GM12875 (cell line): ENCODE measurements around the gene CFAP43.

Experiments used
- H3K4me3 ChIP-seq: one replicate; pipeline ENCODE4 v1.5.1; 2011; ENCODE audit warnings: low read depth, low read length, control low read depth
- CTCF ChIP-seq: IDR thresholded peaks from 2 replicates; pipeline ENCODE4 v1.5.1; 2011; ENCODE audit warnings: low read depth, mild to moderate bottlenecking, control low read depth, inconsistent platforms, low read length, moderate library complexity, borderline replicate concordance; ENCODE audit not compliant: insufficient read depth

CFAP43 gene

GRCh38 chr10:104230490-104230889, 1.7 kb downstream of the CFAP43 start:
- TF ChIP-seq CTCF = no peak

GRCh38 chr10:104223304-104223703, 8.9 kb downstream of the CFAP43 start:
- H3K4me3 ChIP-seq = no peak overlapping the region
- TF ChIP-seq CTCF = no peak

More at GRCh38 chr10:104230490-104230889, 1.7 kb downstream of the CFAP43 start:
- no peak overlapping the region for H3K4me3 ChIP-seq

GRCh38 chr10:104220522-104220921, 11.6 kb downstream of the CFAP43 start:
- no peak overlapping the region for H3K4me3 ChIP-seq
- no peak for TF ChIP-seq CTCF

GRCh38 chr10:104218751-104219150, 13.4 kb downstream of the CFAP43 start:
- H3K4me3 ChIP-seq = no peak overlapping the region
- no peak for TF ChIP-seq CTCF

- no peak overlapping the region for H3K4me3 ChIP-seq
- TF ChIP-seq CTCF = no peak
Measured at GRCh38 chr10:104216631-104217030, 15.5 kb downstream of the CFAP43 start.

- H3K4me3 ChIP-seq = no peak overlapping the region
- TF ChIP-seq CTCF = peak; percentile 41; the same call in 1 of the 2 replicates
Measured at GRCh38 chr10:104209575-104210198, 22.5 kb downstream of the CFAP43 start.

GRCh38 chr10:104208730-104209129, 23.4 kb downstream of the CFAP43 start:
- no peak for TF ChIP-seq CTCF
- no peak overlapping the region for H3K4me3 ChIP-seq
